ENCODE data around the gene SH2D6. TPM values are rescaled to one million over a fixed set of nuclear protein-coding genes. Genes with fewer than 3 reads are reported as not detected.

Gene SH2D6
- total and polyA plus RNA-seq, 9 of the 15 experiments (the other 6 are each of a cell fraction or from before 2014, with no cell fraction given) = 0.07 to 0.76 (median 0.33) TPM; not detected in 2

GRCh38 chr2:85437488-85438200, 19.1 kb downstream of the SH2D6 start (continued):
- TF ChIP-seq ZBTB43 (CRISPR knock-in tag; IDR thresholded peaks at IDR 0.05) (no peak), ZNF184 (CRISPR knock-in tag; IDR thresholded peaks at IDR 0.05) (no peak), FOXP4 (CRISPR knock-in tag; IDR thresholded peaks at IDR 0.05; ENCODE audit: borderline replicate concordance) (no peak), POLR2B (IDR thresholded peaks at IDR 0.05; ENCODE audit: low read depth, partially characterized antibody) (no peak), NR4A1 (CRISPR knock-in tag; IDR thresholded peaks at IDR 0.05) (no peak), NR4A1 (tag; IDR thresholded peaks at IDR 0.05) (peak; percentile 54; the same call in 1 of the 2 replicates), ZNF507 (tag; conservative IDR thresholded peaks at IDR 0.05) (no peak), SRSF1 (IDR thresholded peaks at IDR 0.05; ENCODE audit: low read depth, low read length) (no peak), STAT5B (CRISPR knock-in tag; IDR thresholded peaks at IDR 0.05) (no peak), EP400 (IDR thresholded peaks at IDR 0.05) (peak; percentile 91), NCOA4 (IDR thresholded peaks at IDR 0.05; ENCODE audit: partially characterized antibody) (no peak), IRF9 (tag; IDR thresholded peaks at IDR 0.05) (no peak), FOXP1 (CRISPR knock-in tag; IDR thresholded peaks at IDR 0.05) (no peak), SRSF7 (optimal IDR thresholded peaks at IDR 0.05; ENCODE audit: low read depth, low read length) (no peak), MECOM (CRISPR knock-in tag; IDR thresholded peaks at IDR 0.05) (no peak), MBD2 (IDR thresholded peaks at IDR 0.05; ENCODE audit: borderline replicate concordance, low read depth) (no peak), CBX2 (IDR thresholded peaks at IDR 0.05; ENCODE audit: insufficient read depth, low read length, poor library complexity, severe bottlenecking) (no peak), ZNF830 (CRISPR knock-in tag; IDR thresholded peaks at IDR 0.05) (no peak), ZC3H8 (IDR thresholded peaks at IDR 0.05) (no peak), ZNF512 (tag; IDR thresholded peaks at IDR 0.05) (no peak), HMG20A (CRISPR knock-in tag; conservative IDR thresholded peaks at IDR 0.05) (no peak), ZNF695 (CRISPR knock-in tag; IDR thresholded peaks at IDR 0.05) (no peak), CHD1 (IDR thresholded peaks at IDR 0.05; ENCODE audit: low read length) (no peak), TAF1 (IDR thresholded peaks at IDR 0.05; ENCODE audit: control insufficient read depth, extremely low read depth, insufficient read depth, low read length, severe bottlenecking) (peak; percentile 51)

Data from K562 (cell line).